Uterus (tissue), 4 donors: ENCODE measurements around the gene GON4L. TPM values are rescaled to one million over a fixed set of nuclear protein-coding genes. Genes with fewer than 3 reads are reported as not detected.

ENCODE experiments used
- DNase-seq, 2 donors: peaks; one replicate each; pipeline ENCODE4 v3.0.0-alpha.2; 2019 to 2020
- H3K27ac ChIP-seq, 2 donors: fragments of 200-600 bp; sonication (generic); 1 replicate in 1 of 2; 2 replicates in 1 of 2; pipeline ENCODE4 v1.5.1; 2016 to 2018
- H3K27me3 ChIP-seq, 2 donors: fragments of 200-600 bp; sonication (generic); one replicate each; pipeline ENCODE4 v1.5.1; 2018 to 2019; ENCODE audit warnings: control low read depth in 1 of 2
- H3K36me3 ChIP-seq, 2 donors: fragments of 200-600 bp; sonication (generic); one replicate each; pipeline ENCODE4 v1.5.1; 2019; ENCODE audit warnings: control low read depth in 1 of 2
- H3K4me1 ChIP-seq, 2 donors: fragments of 200-600 bp; sonication (generic); one replicate each; pipeline ENCODE4 v1.5.1; 2018 to 2019; ENCODE audit warnings: control low read depth in 1 of 2
- H3K4me3 ChIP-seq, 2 donors: fragments of 200-600 bp; sonication (generic); 1 replicate in 1 of 2; 2 replicates in 1 of 2; pipeline ENCODE4 v1.5.1; 2018 to 2019; ENCODE audit warnings: mild to moderate bottlenecking in 1 of 2
- H3K9me3 ChIP-seq, 2 donors: fragments of 200-600 bp; sonication (generic); one replicate each; pipeline ENCODE4 v1.5.1; 2019; ENCODE audit warnings: control low read depth in 1 of 2
- CTCF ChIP-seq, 4 experiments: fragments of 200-600 bp in 2 of 4; fragments of 450-650 bp in 2 of 4; sonication (generic) in 2 of 4; IDR thresholded peaks; one replicate each; pipeline ENCODE4 v1.5.1; 2016 to 2019; ENCODE audit warnings: antibody characterized with exemption in 4 of 4, mild to moderate bottlenecking in 2 of 4, moderate library complexity in 1 of 4
- POLR2A ChIP-seq, 2 donors: fragments of 450-650 bp; IDR thresholded peaks; one replicate each; pipeline ENCODE4 v1.6.1; 2016; ENCODE audit warnings: antibody characterized with exemption in 2 of 2, mild to moderate bottlenecking in 1 of 2, moderate library complexity in 1 of 2
- intact Hi-C: fragments of 100-400 bp; cut with DNase I; formaldehyde crosslinking; loops from one replicate; pipeline ENCODE4 v1.15.1; 2023; ENCODE audit warnings: low total_unique reads
- total RNA-seq, 4 donors: library from RNA; depleted of rRNA in 3 of 4; stranded (reverse); fragments of >200 nt in 3 of 4; gene quantifications; one replicate each; pipeline versions ENCODE4 v1.1.0 to v1.2.4, GENCODE V29; 2014 to 2023
- donor health status: DM: yes; HTN: yes; CAD: no.

The GON4L gene
- total RNA-seq, 4 donors from 2014 or later = 49.7 to 93.8 (median 51.9) TPM

DNA sequence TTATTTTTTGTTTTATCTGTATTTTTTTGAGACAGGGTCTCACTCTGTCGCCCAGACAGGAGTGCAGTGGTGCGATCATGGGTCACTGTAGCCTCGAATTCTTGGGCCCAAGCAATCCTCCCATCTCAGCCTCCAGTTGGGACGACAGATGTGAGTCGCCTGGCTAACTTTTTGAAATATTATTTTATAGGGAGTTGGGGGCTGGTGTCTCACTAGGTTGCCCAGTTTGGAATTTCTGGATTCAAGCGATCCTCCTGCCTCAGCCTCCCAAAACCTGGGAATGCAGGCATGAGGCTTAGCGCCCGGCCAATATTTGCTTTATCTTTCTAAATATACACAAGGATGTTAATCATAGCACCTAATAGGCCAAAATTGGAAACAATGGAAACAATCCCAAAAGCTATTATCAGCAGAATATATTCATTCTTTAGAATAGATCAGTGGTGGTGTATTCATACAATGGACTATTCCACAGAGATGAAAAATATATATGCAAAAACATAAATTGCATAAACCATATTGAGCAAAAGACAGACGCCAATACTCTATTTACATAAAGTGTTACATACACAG, 112.2 kb downstream of the GON4L start:
- H3K4me3 ChIP-seq = peak overlapping the region; percentile 51 to 77
- no peaks in the 10 kb centered on the region for H3K4me1 ChIP-seq
- H3K27ac ChIP-seq = peak overlapping the region; percentile 81 to 83
- no peaks in the 10 kb centered on the region for H3K9me3 ChIP-seq
- TF ChIP-seq CTCF (IDR thresholded peaks at IDR 0.05) = no peak
- no peak for DNase-seq
- H3K36me3 ChIP-seq = no peaks in the 10 kb centered on the region
- no peaks in the 10 kb centered on the region for H3K27me3 ChIP-seq
- intact Hi-C loops = no loop called here

DNA sequence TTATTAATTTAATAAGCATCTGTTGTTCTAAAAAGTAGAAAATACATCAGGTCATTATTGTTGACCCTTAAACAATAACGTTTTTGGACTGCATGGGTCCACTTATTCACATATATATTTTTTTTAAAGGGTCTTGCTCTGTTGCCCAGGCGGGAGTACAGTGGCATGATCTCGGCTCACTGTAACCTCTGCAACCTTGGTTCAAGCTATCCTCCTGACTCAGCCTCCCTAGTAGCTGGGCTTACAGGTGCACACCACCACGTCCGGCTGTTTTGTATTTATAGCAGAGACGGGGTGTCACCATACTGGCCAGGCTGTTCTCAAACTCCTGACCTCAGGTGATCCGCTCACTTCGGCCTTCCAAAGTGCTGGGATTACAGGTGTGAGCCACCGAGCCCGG, 115.1 kb downstream of the GON4L start:
- Histone ChIP-seq H3K4me3 (no peak overlapping the region), H3K27me3 (no peaks in the 10 kb centered on the region), H3K4me1 (no peaks in the 10 kb centered on the region), H3K36me3 (no peaks in the 10 kb centered on the region), H3K27ac (no peak overlapping the region), H3K9me3 (no peaks in the 10 kb centered on the region)
- no peak for DNase-seq
- TF ChIP-seq CTCF (IDR thresholded peaks at IDR 0.05) (no peak), POLR2A (IDR thresholded peaks at IDR 0.05) (no peak)
- intact Hi-C loops = no loop called here

- no peaks in the 10 kb centered on the region for H3K36me3 ChIP-seq
- TF ChIP-seq POLR2A (IDR thresholded peaks at IDR 0.05) (no peak), CTCF (IDR thresholded peaks at IDR 0.05) (no peak)
- H3K27me3 ChIP-seq = no peaks in the 10 kb centered on the region
- intact Hi-C loops = no loop called here
- H3K4me3 ChIP-seq = no peak overlapping the region
- H3K27ac ChIP-seq = no peak overlapping the region
- DNase-seq = no peak
- H3K4me1 ChIP-seq = no peaks in the 10 kb centered on the region
- H3K9me3 ChIP-seq = no peaks in the 10 kb centered on the region
These were observed 116.0 kb downstream of the GON4L start for GRCh38 chr1:155740995-155741394.

- peak in 1 of 2 donors; percentile 39 for DNase-seq
- Histone ChIP-seq H3K4me3 (no peak overlapping the region), H3K27me3 (no peaks in the 10 kb centered on the region), H3K4me1 (no peaks in the 10 kb centered on the region), H3K36me3 (no peaks in the 10 kb centered on the region), H3K9me3 (no peaks in the 10 kb centered on the region), H3K27ac (no peak overlapping the region)
- intact Hi-C loops = no loop called here
- TF ChIP-seq POLR2A (IDR thresholded peaks at IDR 0.05) = no peak
- peak; percentile 17 to 58 (median 38) for TF ChIP-seq CTCF (IDR thresholded peaks at IDR 0.05)
These were observed 127.7 kb downstream of the GON4L start for GRCh38 chr1:155729031-155729898.

GRCh38 chr1:155725142-155725541, 131.9 kb downstream of the GON4L start:
- H3K36me3 ChIP-seq = no peaks in the 10 kb centered on the region
- no peaks in the 10 kb centered on the region for H3K9me3 ChIP-seq
- TF ChIP-seq POLR2A (IDR thresholded peaks at IDR 0.05) = no peak
- TF ChIP-seq CTCF (IDR thresholded peaks at IDR 0.05) = no peak
- no peak for DNase-seq
- H3K4me3 ChIP-seq = no peak overlapping the region
- H3K27me3 ChIP-seq = no peaks in the 10 kb centered on the region
- H3K4me1 ChIP-seq = no peaks in the 10 kb centered on the region
- H3K27ac ChIP-seq = no peak overlapping the region
- intact Hi-C loops = no loop called here
